KOPT-K1 (cell line): Measurements from ENCODE around the gene FBXW5.

Experiments
- H3K27ac ChIP-seq: fragments of 200-600 bp; sonication (generic); 2 replicates; pipeline ENCODE4 v1.5.1; 2016; ENCODE audit warnings: antibody characterized with exemption, mild to moderate bottlenecking, low read depth, low read length; ENCODE audit not compliant: poor library complexity, severe bottlenecking
- H3K36me3 ChIP-seq: fragments of 200-600 bp; sonication (generic); 2 replicates; pipeline ENCODE4 v1.5.1; 2017; ENCODE audit warnings: antibody characterized with exemption, mild to moderate bottlenecking, low read length, moderate library complexity; ENCODE audit not compliant: insufficient read depth
- H3K9me3 ChIP-seq: fragments of 200-600 bp; sonication (generic); 2 replicates; pipeline ENCODE4 v1.5.1; 2017; ENCODE audit warnings: antibody characterized with exemption, low read length, mild to moderate bottlenecking; ENCODE audit not compliant: insufficient read depth, poor library complexity, severe bottlenecking

The FBXW5 gene

GRCh38 chr9:136940526-136941230, 3.9 kb downstream of the FBXW5 start:
- Histone ChIP-seq H3K36me3 (peaks cover 54% of the 10 kb centered on the region; the same call in 1 of the 2 replicates), H3K9me3 (no peaks in the 10 kb centered on the region), H3K27ac (no peak overlapping the region)

GRCh38 chr9:136939996-136940525, 4.5 kb downstream of the FBXW5 start:
- Histone ChIP-seq H3K36me3 (peaks cover 54% of the 10 kb centered on the region; the same call in 1 of the 2 replicates), H3K9me3 (no peaks in the 10 kb centered on the region), H3K27ac (no peak overlapping the region)

DNA sequence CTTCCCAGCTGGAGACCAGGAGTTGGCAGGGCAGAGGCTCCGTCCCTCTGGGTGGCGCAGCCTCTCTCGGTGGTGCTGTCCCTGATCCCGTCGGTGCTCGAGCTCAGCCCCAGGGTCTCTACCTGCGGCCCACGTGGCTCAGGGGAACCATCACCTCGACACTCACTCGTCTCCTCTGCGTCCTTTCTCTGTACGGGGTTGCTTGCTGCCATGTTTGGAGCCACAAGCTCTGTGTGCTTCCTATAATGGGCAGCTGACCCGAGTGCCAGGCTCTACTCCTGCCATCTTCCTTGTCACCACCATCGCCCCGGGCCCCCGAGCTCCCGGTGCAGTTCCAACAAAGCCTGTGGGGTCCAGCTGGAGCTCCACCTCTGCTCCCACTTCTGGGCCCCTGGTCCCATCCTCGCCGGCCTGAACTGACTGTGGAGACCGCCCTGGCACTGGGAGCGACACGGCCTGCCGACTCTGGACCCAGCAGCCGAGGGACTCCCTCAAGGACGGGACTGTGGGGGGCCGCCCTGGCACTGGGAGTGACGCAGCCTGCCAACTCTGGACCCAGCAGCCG, 5.0 kb downstream of the FBXW5 start:
- peaks cover 54% of the 10 kb centered on the region; the same call in 1 of the 2 replicates for H3K36me3 ChIP-seq

DNA sequence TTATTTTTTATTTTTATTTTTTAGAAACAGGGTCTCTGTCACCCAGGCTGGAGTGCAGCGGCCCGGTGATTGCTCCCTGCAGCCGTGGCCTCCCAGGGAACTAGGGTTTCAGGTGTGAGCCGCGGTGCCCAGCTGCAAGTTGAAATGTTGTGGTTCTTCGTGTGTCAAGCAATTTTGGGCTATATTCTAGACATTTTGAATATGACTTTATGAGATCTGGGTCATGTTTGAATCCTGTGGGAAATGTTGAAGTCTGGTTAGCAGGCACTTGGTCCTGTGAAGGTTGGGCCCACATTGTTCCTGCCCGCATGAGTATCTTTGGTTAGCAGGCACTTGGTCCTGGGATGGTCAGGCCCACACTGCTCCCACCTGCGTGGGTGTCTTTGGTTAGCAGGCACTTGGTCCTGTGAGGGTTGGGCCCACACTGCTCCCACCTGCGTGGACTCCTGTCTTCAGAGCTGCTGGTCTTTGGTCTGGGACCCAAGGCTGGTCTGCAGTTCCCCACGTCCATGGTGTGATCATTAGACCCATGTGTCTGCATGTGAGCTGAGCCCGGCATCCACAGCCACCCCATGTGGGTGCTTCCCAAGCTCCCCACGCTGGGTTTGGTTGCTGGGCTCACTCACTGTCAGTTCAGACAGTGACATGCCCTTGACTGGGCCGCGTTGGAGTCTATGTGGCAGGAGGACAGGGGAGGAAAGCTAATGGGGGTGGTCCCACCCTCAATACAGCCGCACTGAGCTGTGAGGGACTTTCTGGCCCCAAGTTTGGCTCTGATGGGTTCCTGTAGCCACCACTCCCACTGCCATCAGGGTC, 7.1 kb downstream of the FBXW5 start:
- H3K9me3 ChIP-seq: no peaks in the 10 kb centered on the region
- H3K36me3 ChIP-seq: peaks cover 70% of the 10 kb centered on the region; the same call in 1 of the 2 replicates
- no peak overlapping the region for H3K27ac ChIP-seq

More for the DNA sequence above, 5.0 kb downstream of the FBXW5 start:
- H3K9me3 ChIP-seq: no peaks in the 10 kb centered on the region
- no peak overlapping the region for H3K27ac ChIP-seq

DNA sequence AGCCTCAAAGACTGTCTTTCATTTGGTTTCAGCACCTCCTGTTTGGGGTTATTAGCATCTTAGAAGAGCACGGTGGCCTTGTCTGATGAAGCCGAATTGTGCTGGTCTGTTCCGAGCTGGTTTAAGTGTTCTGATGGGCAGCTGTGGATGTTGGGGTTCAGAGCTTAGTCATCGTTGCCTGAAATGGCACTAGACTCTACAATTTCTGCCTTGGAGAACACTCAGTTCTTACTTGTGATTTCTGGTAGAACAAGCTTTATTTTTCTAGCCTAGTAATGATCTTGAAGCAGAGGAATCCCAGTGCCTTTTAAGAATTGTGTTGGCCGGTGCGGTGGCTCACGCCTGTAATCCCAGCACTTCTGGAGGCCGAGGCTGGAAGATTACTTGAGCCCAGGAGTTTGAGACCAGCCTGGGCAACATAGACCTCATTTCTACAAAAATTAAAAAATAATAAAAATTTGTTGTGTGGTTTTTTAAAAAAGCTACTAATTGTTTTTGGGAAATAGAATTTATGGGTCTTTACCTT, 7.8 kb downstream of the FBXW5 start:
- Histone ChIP-seq H3K9me3 (no peaks in the 10 kb centered on the region), H3K27ac (no peak overlapping the region), H3K36me3 (peaks cover 63% of the 10 kb centered on the region; the same call in 1 of the 2 replicates)

GRCh38 chr9:136935651-136936050, 8.9 kb downstream of the FBXW5 start:
- no peaks in the 10 kb centered on the region for H3K9me3 ChIP-seq
- no peak overlapping the region for H3K27ac ChIP-seq
- H3K36me3 ChIP-seq: peaks cover 53% of the 10 kb centered on the region; the same call in 1 of the 2 replicates

GRCh38 chr9:136934277-136934676, 10.3 kb downstream of the FBXW5 start:
- H3K36me3 ChIP-seq: peaks cover 50% of the 10 kb centered on the region; the same call in 1 of the 2 replicates
- no peak overlapping the region for H3K27ac ChIP-seq
- H3K9me3 ChIP-seq: no peaks in the 10 kb centered on the region

- H3K36me3 ChIP-seq: peaks cover 60% of the 10 kb centered on the region
- H3K9me3 ChIP-seq: no peaks in the 10 kb centered on the region
- H3K27ac ChIP-seq: no peak overlapping the region
Observed at GRCh38 chr9:136931611-136932130, 12.9 kb downstream of the FBXW5 start.

- no peak overlapping the region for H3K27ac ChIP-seq
- peaks cover 73% of the 10 kb centered on the region for H3K36me3 ChIP-seq
- no peaks in the 10 kb centered on the region for H3K9me3 ChIP-seq
Observed at GRCh38 chr9:136930014-136930413, 14.5 kb downstream of the FBXW5 start.

DNA sequence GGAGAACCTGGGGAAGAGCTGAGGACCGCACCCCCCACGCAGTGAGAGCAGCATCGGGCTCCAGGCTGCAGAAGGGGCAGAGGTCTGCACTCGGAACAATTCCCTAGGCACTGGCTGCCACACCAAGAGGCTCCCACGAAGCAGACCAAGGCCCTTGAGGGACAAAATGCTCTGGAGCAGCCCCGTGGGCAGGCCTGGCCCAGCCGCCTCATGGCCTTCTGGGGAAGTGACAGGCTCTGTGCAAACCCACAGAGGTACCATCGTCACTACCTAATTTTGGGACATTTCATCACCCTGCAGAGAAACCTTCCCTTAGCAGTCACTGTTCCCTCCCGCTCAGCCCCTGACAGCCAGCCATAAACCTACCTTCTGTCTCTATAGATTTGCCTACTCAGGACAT, 15.9 kb downstream of the FBXW5 start:
- Histone ChIP-seq H3K36me3 (peaks cover 74% of the 10 kb centered on the region), H3K9me3 (no peaks in the 10 kb centered on the region), H3K27ac (no peak overlapping the region)

- peaks cover 74% of the 10 kb centered on the region for H3K36me3 ChIP-seq
- no peak overlapping the region for H3K27ac ChIP-seq
- H3K9me3 ChIP-seq: no peaks in the 10 kb centered on the region
Observed at GRCh38 chr9:136927343-136928271, 16.9 kb downstream of the FBXW5 start.

- H3K36me3 ChIP-seq: peaks cover 81% of the 10 kb centered on the region
- no peak overlapping the region for H3K27ac ChIP-seq
- no peaks in the 10 kb centered on the region for H3K9me3 ChIP-seq
Observed at GRCh38 chr9:136926749-136927148, 17.8 kb downstream of the FBXW5 start.

GRCh38 chr9:136926154-136926704, 18.3 kb downstream of the FBXW5 start:
- Histone ChIP-seq H3K27ac (no peak overlapping the region), H3K9me3 (no peaks in the 10 kb centered on the region), H3K36me3 (peaks cover 86% of the 10 kb centered on the region)
